HG03097 (cell line): ENCODE data around the gene NSG1.
"Not testable (repeated sequence)": the region's sequence is repeated elsewhere in the genome, so short reads cannot be mapped to it uniquely, and the experiment has no call there.

Experiments used
- ATAC-seq: cut with Tn5 transposase; IDR thresholded peaks from one replicate; pipeline ENCODE4 v1.9.1; 2021; ENCODE audit not compliant: unreplicated experiment, low FRiP score

The NSG1 gene

GRCh38 chr4:4461850-4462249, 74.9 kb downstream of the NSG1 start:
- ATAC-seq: no peak

GRCh38 chr4:4462970-4463369, 76.1 kb downstream of the NSG1 start:
- no peak for ATAC-seq

DNA sequence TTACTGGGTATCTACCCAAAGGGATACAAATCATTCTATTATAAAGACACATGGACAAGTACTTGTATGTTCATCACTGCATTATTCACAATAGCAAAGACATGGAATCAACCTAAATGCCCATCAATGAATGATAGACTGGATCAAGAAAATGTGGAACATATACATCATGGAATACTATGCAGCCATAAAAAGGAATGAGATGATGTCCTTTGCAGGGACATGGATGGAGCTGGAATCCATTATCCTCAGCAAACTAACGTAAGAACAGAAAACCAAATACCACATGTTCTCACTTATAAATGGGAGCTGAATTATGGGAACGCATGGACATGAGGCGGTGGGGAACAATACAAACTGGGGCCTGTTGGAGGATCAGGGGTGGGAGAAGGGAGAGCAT, 78.3 kb downstream of the NSG1 start:
- ATAC-seq: not testable (repeated sequence)
